Cortex of kidney (tissue), 1 donor: ENCODE data around the gene SLC25A1.

ENCODE experiments used
- DNase-seq: peaks from one replicate; lab custom pipeline; 2025; lab: John Stamatoyannopoulos, UW

SLC25A1 gene

DNA sequence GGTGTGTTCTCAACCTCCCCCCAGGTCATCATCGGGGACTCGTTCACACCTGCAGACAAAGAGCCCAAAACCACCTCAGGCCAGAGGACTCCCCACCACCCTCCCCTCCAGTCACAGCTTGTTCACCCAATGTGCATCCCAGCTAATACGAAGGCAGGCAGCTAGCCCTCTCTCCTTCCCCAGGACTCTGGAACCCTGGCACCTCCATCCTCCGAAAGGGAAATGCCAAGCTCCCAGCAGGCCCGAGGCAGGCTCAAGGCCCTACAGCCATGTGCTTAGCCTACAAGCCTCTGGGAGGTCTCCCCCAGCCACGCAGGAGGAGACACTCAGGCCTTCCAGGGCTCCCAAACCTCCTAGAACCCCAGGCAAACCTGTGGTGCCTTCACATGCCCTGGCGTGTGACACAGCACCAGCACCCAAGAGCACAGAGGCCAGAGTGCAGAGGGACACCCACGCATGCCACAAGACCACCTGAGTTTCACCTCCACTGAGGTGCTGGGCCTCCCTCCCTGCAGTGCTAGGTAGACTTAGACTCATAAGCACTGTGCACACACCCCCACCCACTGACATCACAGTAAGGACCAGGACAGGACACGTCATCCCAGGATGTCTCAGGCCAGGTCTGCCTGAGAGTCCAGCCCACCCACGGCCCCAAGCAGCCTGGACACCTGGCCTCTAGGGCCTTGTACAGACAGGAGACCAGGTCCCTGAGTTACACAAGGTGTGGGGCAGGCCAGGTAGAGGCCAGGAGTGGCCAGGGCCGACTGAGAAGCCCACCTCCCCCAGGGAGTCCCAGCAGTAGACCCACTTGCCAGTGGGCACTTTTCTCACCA is 40.9 kb downstream of the SLC25A1 start:
- no peak for DNase-seq

GRCh38 chr22:19136915-19137314 is 41.6 kb downstream of the SLC25A1 start:
- no peak for DNase-seq

- no peak for DNase-seq
Measured at GRCh38 chr22:19134874-19135273, 43.7 kb downstream of the SLC25A1 start.

- no peak for DNase-seq
Measured at GRCh38 chr22:19134176-19134831, 44.2 kb downstream of the SLC25A1 start.

DNA sequence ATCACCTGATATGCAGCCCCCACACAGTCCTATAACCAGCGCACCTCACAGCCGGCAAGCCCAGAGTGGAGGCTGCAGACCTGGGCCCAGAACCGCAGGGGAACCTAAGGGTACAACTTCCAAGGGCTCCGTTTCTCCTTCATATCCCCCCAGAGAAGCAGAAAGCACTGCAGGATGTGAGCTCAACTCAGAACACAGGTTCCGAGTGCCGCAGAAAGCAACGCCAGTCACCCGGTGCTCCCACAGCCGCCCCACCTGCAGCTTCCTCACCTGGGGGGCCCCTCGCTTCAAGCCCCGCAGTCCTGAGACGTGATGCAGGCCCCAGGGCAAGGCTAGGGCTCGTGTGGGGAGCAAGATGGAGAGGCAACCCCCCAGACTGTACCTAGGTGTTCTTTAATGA is 45.0 kb downstream of the SLC25A1 start:
- no peak for DNase-seq

- DNase-seq = no peak
Measured at GRCh38 chr22:19132693-19133400, 45.7 kb downstream of the SLC25A1 start.

DNA sequence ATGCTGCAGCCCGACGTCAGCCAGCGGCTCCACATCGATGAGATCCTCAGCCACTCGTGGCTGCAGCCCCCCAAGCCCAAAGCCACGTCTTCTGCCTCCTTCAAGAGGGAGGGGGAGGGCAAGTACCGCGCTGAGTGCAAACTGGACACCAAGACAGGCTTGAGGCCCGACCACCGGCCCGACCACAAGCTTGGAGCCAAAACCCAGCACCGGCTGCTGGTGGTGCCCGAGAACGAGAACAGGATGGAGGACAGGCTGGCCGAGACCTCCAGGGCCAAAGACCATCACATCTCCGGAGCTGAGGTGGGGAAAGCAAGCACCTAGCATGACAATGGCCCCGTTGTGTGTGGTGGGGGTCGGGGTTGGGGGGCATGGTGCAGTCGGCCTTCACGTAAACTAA is 46.4 kb downstream of the SLC25A1 start:
- no peak for DNase-seq

- DNase-seq = no peak
Measured at GRCh38 chr22:19131685-19132015, 46.9 kb downstream of the SLC25A1 start.

DNA sequence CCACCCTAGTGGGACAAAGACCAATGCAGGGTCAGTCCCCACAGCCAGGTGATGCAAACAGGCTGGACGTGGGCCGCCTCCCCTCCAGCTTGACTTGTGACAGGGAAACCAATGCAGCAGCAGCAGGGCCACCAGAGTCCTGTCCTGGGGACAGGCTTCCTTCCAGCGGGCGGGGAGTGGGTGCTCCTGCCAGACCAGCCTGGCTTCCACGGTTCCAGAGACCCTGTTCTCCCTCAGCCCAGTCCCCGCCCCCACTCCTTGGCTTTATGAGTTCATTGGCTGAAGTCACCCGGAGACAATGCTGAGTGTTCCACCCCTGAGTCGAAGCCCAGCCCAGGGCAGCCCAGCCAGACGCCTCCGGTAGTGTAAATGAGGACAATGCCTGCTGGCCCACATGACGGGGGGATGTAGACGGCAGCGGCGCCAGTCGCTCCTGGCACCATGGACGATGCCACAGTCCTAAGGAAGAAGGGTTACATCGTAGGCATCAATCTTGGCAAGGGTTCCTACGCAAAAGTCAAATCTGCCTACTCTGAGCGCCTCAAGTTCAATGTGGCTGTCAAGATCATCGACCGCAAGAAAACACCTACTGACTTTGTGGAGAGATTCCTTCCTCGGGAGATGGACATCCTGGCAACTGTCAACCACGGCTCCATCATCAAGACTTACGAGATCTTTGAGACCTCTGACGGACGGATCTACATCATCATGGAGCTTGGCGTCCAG is 47.4 kb downstream of the SLC25A1 start, which contains the start of gene TSSK2:
TSSK2 (plus strand) TSS at position 350 of the 726 bp plus-strand sequence; CDS start at position 442, 92 bp downstream.
- no peak for DNase-seq

DNA sequence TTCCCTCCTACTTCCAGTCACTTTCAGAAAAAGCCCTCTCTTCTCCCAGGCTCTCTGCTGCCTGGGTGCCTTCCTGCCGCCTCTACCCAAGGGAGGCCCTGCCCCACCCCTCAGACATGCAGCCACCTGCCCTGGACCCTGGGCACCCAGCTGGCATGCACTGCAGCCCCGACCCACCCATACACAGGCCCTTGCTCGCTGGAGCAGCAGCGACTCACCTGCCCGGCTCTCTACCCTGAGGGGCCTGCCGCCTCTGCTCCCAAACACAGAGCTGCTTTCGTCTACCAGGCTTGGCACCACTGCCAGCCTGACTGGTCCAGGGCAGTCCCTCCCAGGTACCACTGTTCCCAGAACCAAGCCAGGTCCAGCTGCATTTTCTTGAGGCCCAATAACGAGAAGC is 48.7 kb downstream of the SLC25A1 start:
- DNase-seq = no peak

DNA sequence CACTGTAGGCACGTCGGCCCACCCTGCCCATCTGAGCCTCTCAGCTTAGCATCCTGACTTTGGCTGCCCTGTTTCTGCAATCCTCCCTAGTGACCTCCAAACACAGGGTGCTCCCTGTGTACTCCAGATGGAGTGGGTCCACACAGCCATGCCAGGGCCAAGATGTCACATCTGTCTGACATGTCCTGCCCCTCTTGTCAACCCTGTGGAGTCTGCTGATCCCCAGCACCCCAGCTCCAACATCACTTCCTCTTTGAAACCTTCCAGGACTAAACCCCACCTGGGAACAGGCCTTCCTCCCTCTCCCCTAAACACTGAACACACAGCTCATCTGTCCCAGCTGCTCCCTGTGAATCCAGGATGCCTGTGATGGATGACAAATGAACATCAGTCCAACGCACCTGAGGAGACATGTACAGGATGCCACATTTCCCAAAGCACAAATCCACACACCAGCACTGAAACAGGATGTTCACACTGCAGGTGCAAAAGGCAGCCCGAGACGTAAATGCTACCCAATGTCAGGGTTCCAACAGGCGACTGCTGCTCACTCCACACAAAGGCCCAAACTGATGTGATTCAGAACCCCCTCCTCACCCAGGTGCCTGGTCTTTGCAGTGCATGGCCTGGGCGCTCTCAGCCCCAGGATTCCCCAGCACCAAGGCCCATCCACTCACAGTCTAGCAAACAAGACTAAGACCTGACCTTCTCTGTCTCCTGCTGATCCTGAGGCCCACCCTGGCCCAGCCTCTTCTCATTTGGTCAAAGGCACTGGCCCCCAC is 49.4 kb downstream of the SLC25A1 start:
- no peak for DNase-seq

DNA sequence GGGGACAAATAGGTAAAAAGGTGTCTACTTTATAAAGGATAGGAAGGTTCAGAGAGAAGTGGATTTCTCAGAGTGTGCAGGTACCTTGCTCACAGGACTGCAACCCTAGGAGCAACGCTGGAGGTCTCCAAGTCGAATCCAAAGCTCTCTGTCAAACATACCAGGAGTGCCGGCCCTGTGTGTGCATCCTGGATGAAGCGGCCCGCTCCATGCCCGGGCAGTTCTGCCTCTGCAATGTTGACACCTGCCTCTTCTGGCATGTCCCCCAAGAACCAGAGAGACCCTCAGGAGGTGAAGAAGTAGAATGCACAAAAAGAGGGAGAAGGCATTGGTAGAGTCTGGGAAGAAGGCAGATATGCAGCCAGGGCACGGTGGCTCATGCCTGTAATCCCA is 50.5 kb downstream of the SLC25A1 start:
- DNase-seq = no peak

GRCh38 chr22:19127329-19128008 is 51.1 kb downstream of the SLC25A1 start:
- no peak for DNase-seq

DNA sequence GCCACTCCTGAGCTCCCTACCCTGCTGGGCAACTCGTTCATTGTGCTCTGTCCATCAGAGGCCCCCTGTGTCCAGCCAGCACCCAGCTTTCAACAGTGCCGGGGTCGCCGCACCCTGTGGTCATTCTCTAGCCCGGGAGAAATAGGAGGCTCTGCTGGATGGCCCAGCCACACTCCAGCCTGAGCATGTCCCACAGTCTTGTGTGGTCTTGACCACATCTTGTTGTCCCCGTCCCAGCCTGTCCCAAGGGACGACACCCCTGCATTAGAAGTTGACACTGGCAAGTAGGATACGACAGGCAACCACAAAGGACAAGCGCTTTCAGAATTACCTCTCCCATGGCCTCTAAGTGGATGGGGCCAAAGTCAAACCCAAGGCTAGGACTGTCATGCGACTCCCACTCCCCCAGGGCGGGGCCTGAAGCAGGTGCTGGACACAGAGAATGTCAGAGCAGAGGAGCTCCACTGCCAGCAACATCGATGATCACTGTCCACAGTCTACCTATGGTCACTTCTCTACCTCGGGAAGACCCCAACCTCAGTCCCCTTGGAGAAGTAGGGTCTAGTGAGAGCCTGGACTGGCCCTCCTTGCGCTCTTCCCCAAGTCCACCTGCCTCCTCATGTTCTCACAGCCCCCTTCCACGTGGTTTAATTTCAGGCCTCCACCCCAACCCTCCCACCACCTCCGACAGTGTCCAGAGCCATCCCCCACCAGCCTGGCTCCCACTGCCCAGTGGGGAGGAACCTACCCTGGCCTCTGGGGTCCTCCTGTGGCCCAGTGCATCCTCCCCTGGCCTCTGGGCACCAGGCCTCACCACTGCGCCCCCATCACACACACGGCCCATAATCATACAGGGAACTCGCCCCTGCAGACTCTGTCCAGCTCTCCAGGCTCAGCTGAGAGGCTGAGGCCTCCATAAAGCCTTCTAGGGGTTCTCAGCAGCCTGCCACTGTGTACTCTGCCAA is 51.9 kb downstream of the SLC25A1 start:
- no peak for DNase-seq
